HCT116 (cell line): Measurements from ENCODE around the gene THSD4. TPM values are rescaled to one million over a fixed set of nuclear protein-coding genes. Genes with fewer than 3 reads are reported as not detected.

ENCODE experiments used
- ATAC-seq: fragments of 200-7000 bp; cut with Tn5 transposase; 2 replicates; pipeline ENCODE4 v1.9.1; 2020; ENCODE audit warnings: mild to moderate bottlenecking, moderate library complexity
- BruUV-seq: library from RNA; stranded (reverse); fragments of 400-500 nt; replicated peaks from 2 replicates; lab custom pipeline; 2021; lab: Mats Ljungman, UMichigan
- CTCF ChIA-PET: fragments of 300-600 bp; sonication (Branson Sonifier 250); formaldehyde crosslinking; loops from one replicate; lab custom pipeline; 2021; ENCODE audit warnings: antibody characterized with exemption; lab: Charles Lee
- POLR2A ChIA-PET: fragments of 300-600, 350-600 bp; sonication (Branson Sonifier 250); formaldehyde crosslinking; loops from one replicate; lab custom pipeline; 2021; ENCODE audit warnings: antibody characterized with exemption; lab: Charles Lee
- RAD21 ChIA-PET, 2 experiments: fragments of 300-600 bp; sonication (Branson Sonifier 250); formaldehyde crosslinking; loops; one replicate each; lab custom pipeline; 2023; ENCODE audit warnings: low total read pairs in 2 of 2; ENCODE audit not compliant: uncharacterized antibody in 2 of 2, unreplicated experiment in 2 of 2, low non-redundant PET in 1 of 2; lab: Charles Lee
- DNase-seq: peaks from one replicate; pipeline ENCODE4 v3.0.0-alpha.2; 2010; ENCODE audit warnings: low read depth, low spot score
- H2AFZ ChIP-seq: fragments of 200-600 bp; shearing (Covaris generic), sonication (generic); 2 replicates; pipeline ENCODE4 v1.6.1; 2017; ENCODE audit warnings: low read depth, mixed run types, mixed read lengths, antibody characterized with exemption, low read length; ENCODE audit not compliant: poor library complexity, severe bottlenecking
- H3K27ac ChIP-seq: 2 replicates; pipeline ENCODE4 v1.5.1; 2012; ENCODE audit warnings: low read depth, low read length
- H3K27me3 ChIP-seq: fragments of 200-600 bp; sonication (generic); 2 replicates; pipeline ENCODE4 v1.6.1; 2016; ENCODE audit warnings: mixed run types, low read length, mixed read lengths; ENCODE audit not compliant: insufficient read depth
- H3K36me3 ChIP-seq, 2 experiments: fragments of 200-500 bp in 1 of 2; fragments of 200-600 bp in 1 of 2; sonication (Bioruptor generic) in 1 of 2; sonication (generic) in 1 of 2; 2 replicates each; pipeline versions ENCODE4 v1.5.1 to v1.6.1; 2014 to 2016; ENCODE audit warnings: low read length in 2 of 2, inconsistent platforms in 1 of 2, mixed read lengths in 1 of 2, mixed run types in 1 of 2; ENCODE audit not compliant: insufficient read depth in 2 of 2, control insufficient read depth in 1 of 2
- H3K4me1 ChIP-seq, 2 experiments: fragments of 200-600 bp in 1 of 2; sonication (generic) in 1 of 2; 2 replicates each; pipeline versions ENCODE4 v1.5.1 to v1.6.1; 2012 to 2017; ENCODE audit warnings: low read length in 2 of 2, inconsistent platforms in 1 of 2, mild to moderate bottlenecking in 1 of 2, mixed read lengths in 1 of 2, mixed run types in 1 of 2, moderate library complexity in 1 of 2; ENCODE audit not compliant: insufficient read depth in 2 of 2, control insufficient read depth in 1 of 2
- H3K4me2 ChIP-seq: fragments of 200-600 bp; sonication (generic); 2 replicates; pipeline ENCODE4 v1.6.1; 2017; ENCODE audit warnings: mixed run types, low read length, mixed read lengths
- H3K4me3 ChIP-seq, 2 experiments: fragments of 200-600 bp in 1 of 2; sonication (generic) in 1 of 2; replicated peaks in 1 of 2; 2 replicates each; pipeline ENCODE4 v1.5.1; 2011 to 2016; ENCODE audit warnings: low read length in 2 of 2, control low read depth in 1 of 2, low read depth in 1 of 2, mild to moderate bottlenecking in 1 of 2, mixed read lengths in 1 of 2, mixed run types in 1 of 2
- H3K79me2 ChIP-seq: fragments of 200-600 bp; sonication (generic); 2 replicates; pipeline ENCODE4 v1.6.1; 2017; ENCODE audit warnings: mild to moderate bottlenecking, mixed run types, low read length, moderate library complexity, mixed read lengths; ENCODE audit not compliant: insufficient read depth
- H3K9ac ChIP-seq: fragments of 200-600 bp; sonication (generic); 2 replicates; pipeline ENCODE4 v1.6.1; 2016; ENCODE audit warnings: low read length, mixed read lengths
- H3K9me2 ChIP-seq: fragments of 200-600 bp; sonication (generic), shearing (Covaris generic); 2 replicates; pipeline ENCODE4 v1.6.1; 2017; ENCODE audit warnings: mixed run types, mild to moderate bottlenecking, moderate library complexity; ENCODE audit not compliant: insufficient read depth
- H3K9me3 ChIP-seq, 2 experiments: fragments of 200-500 bp in 1 of 2; fragments of 200-600 bp in 1 of 2; sonication (Bioruptor generic) in 1 of 2; sonication (generic) in 1 of 2; 2 replicates each; pipeline ENCODE4 v1.6.1; 2014 to 2017; ENCODE audit warnings: low read length in 2 of 2, mixed read lengths in 2 of 2, inconsistent platforms in 1 of 2, low read depth in 1 of 2, mild to moderate bottlenecking in 1 of 2, mixed run types in 1 of 2, moderate library complexity in 1 of 2; ENCODE audit not compliant: control insufficient read depth in 1 of 2, insufficient read depth in 1 of 2
- H4K20me1 ChIP-seq: fragments of 200-600 bp; sonication (generic), shearing (Covaris generic); 2 replicates; pipeline ENCODE4 v1.6.1; 2017; ENCODE audit warnings: mixed run types, mild to moderate bottlenecking, moderate library complexity; ENCODE audit not compliant: insufficient read depth
- CEBPB ChIP-seq: IDR thresholded peaks from 2 replicates; pipeline ENCODE4 v1.6.1; 2012; ENCODE audit warnings: low read depth
- EGR1 ChIP-seq: IDR thresholded peaks from 2 replicates; pipeline ENCODE4 v1.6.1; 2012; ENCODE audit warnings: low read depth
- ELF1 ChIP-seq: IDR thresholded peaks from 2 replicates; pipeline ENCODE4 v1.6.1; 2012; ENCODE audit warnings: low read depth, borderline replicate concordance
- EZH2 ChIP-seq: fragments of 200-600 bp; sonication (generic); IDR thresholded peaks from 2 replicates; pipeline ENCODE4 v1.6.1; 2017; ENCODE audit warnings: antibody characterized with exemption, mixed run types
- FOSL1 ChIP-seq: IDR thresholded peaks from 2 replicates; pipeline ENCODE4 v1.6.1; 2012; ENCODE audit warnings: low read depth
- JUND ChIP-seq: IDR thresholded peaks from 2 replicates; pipeline ENCODE4 v1.6.1; 2012
- POLR2A ChIP-seq: IDR thresholded peaks from 2 replicates; pipeline ENCODE4 v1.7.0; 2011; ENCODE audit warnings: borderline replicate concordance; ENCODE audit not compliant: insufficient read depth, insufficient read length; ENCODE audit errors: extremely low read depth
- SIN3A ChIP-seq: IDR thresholded peaks from 2 replicates; pipeline ENCODE4 v1.6.1; 2012; ENCODE audit warnings: low read depth
- SP1 ChIP-seq: IDR thresholded peaks from 2 replicates; pipeline ENCODE4 v1.6.1; 2012; ENCODE audit warnings: low read depth
- TCF7L2 ChIP-seq: IDR thresholded peaks from 2 replicates; pipeline ENCODE4 v1.7.0; 2011; ENCODE audit warnings: borderline replicate concordance, inconsistent platforms; ENCODE audit not compliant: insufficient read depth, insufficient read length; ENCODE audit errors: extremely low read depth
- YY1 ChIP-seq: IDR thresholded peaks from 2 replicates; pipeline ENCODE4 v1.6.1; 2011; ENCODE audit warnings: low read length, low read depth, moderate library complexity, mild to moderate bottlenecking; ENCODE audit not compliant: insufficient replicate concordance; ENCODE audit errors: extremely low read depth
- intact Hi-C: fragments of 100-400 bp; cut with micrococcal nuclease; formaldehyde crosslinking; loops from 2 replicates; pipeline ENCODE4 v1.10.0; 2022
- total RNA-seq: library from RNA; stranded (reverse); gene quantifications from one replicate; pipeline ENCODE4 v1.2.1, GENCODE V29; 2021; ENCODE audit not compliant: unreplicated experiment
- TF ChIP-seq, protein P1 (sequence below): IDR thresholded peaks from 2 replicates; pipeline ENCODE4 v1.6.1; 2011; ENCODE audit warnings: mild to moderate bottlenecking, low read length, moderate library complexity; ENCODE audit not compliant: insufficient replicate concordance; ENCODE audit errors: extremely low read depth
- TF ChIP-seq, protein P2 (sequence below): IDR thresholded peaks from 2 replicates; pipeline ENCODE4 v1.6.1; 2012

THSD4 gene
- total RNA-seq, 1 experiment from 2014 or later = 30.5 TPM

DNA sequence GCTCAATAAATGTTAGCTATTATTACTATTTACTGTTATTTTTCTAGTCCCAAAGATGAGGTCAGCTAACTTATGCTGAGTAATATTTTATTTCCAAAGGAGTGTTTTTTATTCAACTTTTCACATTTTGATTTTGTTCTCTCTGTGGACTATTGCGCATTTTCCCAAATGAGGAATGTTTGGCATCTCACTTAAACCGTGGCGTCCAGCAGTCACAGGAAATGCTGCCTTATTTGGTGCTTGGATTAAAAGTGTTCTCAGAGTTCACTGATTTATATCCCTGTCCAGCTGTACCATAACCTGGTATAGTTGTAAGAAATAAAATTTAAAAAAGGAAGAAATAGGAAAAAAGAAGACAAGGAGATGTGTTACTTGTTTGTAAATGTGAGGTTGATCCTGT lies 166.8 kb downstream of the THSD4 start (continued):
- TF ChIP-seq JUND (no peak), SP1 (no peak)

DNA sequence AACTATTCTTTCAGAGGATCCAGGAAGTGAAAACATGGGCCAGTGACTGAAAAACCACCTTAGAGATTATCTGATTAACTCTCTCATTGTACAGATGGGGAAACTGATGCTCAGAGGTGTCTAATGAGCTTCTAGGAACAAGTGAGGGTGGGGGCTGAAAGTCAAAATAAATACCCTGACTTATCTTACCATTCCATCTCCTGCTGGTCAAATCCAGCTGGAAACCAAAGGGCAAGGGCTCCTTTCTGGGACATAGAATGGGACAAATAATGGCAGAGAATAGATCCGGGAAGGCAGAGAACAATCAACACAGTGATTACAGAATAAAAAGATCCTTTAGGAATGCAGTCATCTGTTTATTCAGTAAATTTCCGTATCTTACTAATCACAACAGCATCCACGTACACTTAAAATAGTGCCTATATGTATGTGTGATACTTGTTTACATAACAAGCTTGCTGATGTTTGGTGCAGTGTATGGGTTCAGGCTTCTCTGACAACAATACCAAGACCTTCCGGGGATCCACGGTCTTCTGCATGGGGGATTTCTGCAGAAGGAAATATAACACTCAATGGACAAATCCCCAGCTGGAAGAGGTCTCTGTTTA lies 173.2 kb downstream of the THSD4 start:
- Histone ChIP-seq H4K20me1 (no peaks in the 10 kb centered on the region), H3K4me2 (no peak overlapping the region), H3K4me3 (no peak overlapping the region), H3K9ac (no peak overlapping the region), H3K27me3 (no peaks in the 10 kb centered on the region), H3K27ac (no peak overlapping the region), H3K9me2 (no peaks in the 10 kb centered on the region), H3K79me2 (no peaks in the 10 kb centered on the region), H3K4me1 (peaks cover 6% of the 10 kb centered on the region in 2 experiments), H3K9me3 (no peaks in the 10 kb centered on the region), H3K36me3 (no peaks in the 10 kb centered on the region), H2AFZ (no peak overlapping the region)
- RAD21 ChIA-PET = no interaction called here
- ATAC-seq (no peak), DNase-seq (no peak)
- POLR2A ChIA-PET = interaction anchor here (1.4 kb wide), 1 partner anchor 49 kb away, joined by 3 read pairs; no protein-coding TSS in a partner anchor
- TF ChIP-seq EGR1 = no peak
- TF ChIP-seq, protein P1, sequence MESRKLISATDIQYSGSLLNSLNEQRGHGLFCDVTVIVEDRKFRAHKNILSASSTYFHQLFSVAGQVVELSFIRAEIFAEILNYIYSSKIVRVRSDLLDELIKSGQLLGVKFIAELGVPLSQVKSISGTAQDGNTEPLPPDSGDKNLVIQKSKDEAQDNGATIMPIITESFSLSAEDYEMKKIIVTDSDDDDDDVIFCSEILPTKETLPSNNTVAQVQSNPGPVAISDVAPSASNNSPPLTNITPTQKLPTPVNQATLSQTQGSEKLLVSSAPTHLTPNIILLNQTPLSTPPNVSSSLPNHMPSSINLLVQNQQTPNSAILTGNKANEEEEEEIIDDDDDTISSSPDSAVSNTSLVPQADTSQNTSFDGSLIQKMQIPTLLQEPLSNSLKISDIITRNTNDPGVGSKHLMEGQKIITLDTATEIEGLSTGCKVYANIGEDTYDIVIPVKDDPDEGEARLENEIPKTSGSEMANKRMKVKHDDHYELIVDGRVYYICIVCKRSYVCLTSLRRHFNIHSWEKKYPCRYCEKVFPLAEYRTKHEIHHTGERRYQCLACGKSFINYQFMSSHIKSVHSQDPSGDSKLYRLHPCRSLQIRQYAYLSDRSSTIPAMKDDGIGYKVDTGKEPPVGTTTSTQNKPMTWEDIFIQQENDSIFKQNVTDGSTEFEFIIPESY = no peak
- TF ChIP-seq TCF7L2 = no peak
- TF ChIP-seq EZH2 = no peak
- no peak for TF ChIP-seq ELF1
- no peak for TF ChIP-seq JUND
- no peak for TF ChIP-seq YY1
- TF ChIP-seq, protein P2, sequence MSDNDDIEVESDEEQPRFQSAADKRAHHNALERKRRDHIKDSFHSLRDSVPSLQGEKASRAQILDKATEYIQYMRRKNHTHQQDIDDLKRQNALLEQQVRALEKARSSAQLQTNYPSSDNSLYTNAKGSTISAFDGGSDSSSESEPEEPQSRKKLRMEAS = no peak
- TF ChIP-seq POLR2A = no peak
- TF ChIP-seq SIN3A = no peak
- TF ChIP-seq SP1 = no peak
- TF ChIP-seq FOSL1 = no peak
- no peak for TF ChIP-seq CEBPB
- CTCF ChIA-PET = no interaction called here
- no TSS peak for BruUV-seq
- intact Hi-C loops = no loop called here
